Measurements from ENCODE around the gene SLC35C1. TPM values are rescaled to one million over a fixed set of nuclear protein-coding genes. Genes with fewer than 3 reads are reported as not detected.

Gene SLC35C1
- total RNA-seq, 4 donors from 2014 or later = under 0.01 to 12.7 (median 5.2) TPM

DNA sequence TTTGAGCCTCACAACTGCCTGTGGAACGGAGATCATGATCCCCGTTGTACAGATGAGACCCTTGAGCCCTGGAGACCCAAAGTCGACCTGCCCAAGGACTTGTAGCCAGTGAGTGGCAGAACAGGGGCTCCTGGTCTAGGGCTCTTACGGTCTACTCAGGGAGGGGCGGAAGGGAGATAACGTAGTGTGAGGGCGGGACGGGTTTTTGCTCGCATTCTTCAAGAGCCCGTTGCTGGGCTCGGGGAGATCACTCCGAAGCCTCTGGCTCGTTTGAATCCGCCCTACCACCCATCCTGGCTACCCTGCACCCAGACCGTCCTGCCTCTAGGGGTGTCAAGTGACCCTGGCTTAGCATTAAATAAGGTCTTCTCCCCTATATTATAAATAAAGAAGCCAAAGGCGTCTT, 43.0 kb downstream of the SLC35C1 start:
- intact Hi-C loops (cut with DNase I; ENCODE audit: low total_unique reads) = loop anchor here (5.0 kb wide), 1 partner anchor 69 kb away; the partner anchor contains the start of gene PEX16
- Histone ChIP-seq H3K36me3 (no peaks in the 10 kb centered on the region), H3K9me3 (no peaks in the 10 kb centered on the region), H3K27me3 (no peaks in the 10 kb centered on the region), H3K4me1 (peaks cover 16 to 17% of the 10 kb centered on the region in 2 donors), H3K4me3 (peak overlapping the region; percentile 91 to 97), H3K27ac (peak overlapping the region; percentile 89 to 96)
- TF ChIP-seq POLR2A (IDR thresholded peaks at IDR 0.05) = no peak
- TF ChIP-seq, protein P1, sequence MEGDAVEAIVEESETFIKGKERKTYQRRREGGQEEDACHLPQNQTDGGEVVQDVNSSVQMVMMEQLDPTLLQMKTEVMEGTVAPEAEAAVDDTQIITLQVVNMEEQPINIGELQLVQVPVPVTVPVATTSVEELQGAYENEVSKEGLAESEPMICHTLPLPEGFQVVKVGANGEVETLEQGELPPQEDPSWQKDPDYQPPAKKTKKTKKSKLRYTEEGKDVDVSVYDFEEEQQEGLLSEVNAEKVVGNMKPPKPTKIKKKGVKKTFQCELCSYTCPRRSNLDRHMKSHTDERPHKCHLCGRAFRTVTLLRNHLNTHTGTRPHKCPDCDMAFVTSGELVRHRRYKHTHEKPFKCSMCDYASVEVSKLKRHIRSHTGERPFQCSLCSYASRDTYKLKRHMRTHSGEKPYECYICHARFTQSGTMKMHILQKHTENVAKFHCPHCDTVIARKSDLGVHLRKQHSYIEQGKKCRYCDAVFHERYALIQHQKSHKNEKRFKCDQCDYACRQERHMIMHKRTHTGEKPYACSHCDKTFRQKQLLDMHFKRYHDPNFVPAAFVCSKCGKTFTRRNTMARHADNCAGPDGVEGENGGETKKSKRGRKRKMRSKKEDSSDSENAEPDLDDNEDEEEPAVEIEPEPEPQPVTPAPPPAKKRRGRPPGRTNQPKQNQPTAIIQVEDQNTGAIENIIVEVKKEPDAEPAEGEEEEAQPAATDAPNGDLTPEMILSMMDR (IDR thresholded peaks at IDR 0.05) = peak in 1 of 4 experiments; percentile 7
- DNase-seq = peak in 1 of 2 donors; percentile 48

DNA sequence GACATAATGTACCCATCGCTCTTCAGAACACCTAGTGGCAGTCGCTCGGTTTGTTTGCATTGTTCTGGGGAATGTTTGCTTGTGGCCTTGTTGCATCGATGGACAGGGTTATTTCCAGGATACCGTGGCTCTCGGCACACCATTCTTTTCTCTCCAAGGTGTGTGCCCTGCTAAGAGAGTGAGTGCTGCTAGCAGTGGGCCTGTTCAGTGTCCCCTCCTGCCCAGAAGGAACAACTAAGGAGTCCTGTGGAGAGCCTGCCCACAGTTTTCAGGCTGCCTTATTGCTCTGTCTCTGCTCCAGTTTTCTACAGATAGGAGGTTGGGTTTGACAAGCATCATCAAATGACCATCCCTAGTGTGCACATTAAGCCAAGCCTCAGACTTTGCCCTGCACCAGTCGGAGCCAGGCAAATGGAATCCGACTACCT, 43.7 kb downstream of the SLC35C1 start:
- Histone ChIP-seq H3K4me1 (peaks cover 17% of the 10 kb centered on the region in 2 donors), H3K27me3 (no peaks in the 10 kb centered on the region), H3K36me3 (no peaks in the 10 kb centered on the region), H3K9me3 (no peaks in the 10 kb centered on the region), H3K27ac (peak overlapping the region; percentile 89 to 96), H3K4me3 (peak overlapping the region; percentile 91 to 97)
- TF ChIP-seq, protein P1 (IDR thresholded peaks at IDR 0.05) = no peak
- TF ChIP-seq POLR2A (IDR thresholded peaks at IDR 0.05) = no peak
- intact Hi-C loops (cut with DNase I; ENCODE audit: low total_unique reads) = loop anchor here (5.0 kb wide), 1 partner anchor 69 kb away; the partner anchor contains the start of gene PEX16
- no peak for DNase-seq

DNA sequence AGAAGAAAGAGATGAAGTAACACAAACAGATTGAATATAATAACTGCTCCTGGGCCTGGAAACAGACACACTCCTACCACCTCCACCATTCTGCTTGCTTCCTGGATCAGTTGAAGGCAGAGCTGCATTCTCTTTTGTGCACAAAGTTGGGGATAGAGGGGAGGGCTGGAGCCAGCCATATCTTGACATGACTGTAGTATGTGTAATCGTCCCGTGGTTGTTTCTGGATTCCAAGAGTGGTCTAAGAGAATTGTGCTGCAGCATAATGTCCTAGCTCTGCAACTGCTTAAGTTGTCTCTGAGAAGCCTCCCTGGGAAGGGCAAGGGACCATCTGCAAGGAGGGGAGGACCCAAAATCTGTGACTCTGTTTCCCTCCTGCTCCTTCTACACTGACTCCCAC, 45.5 kb downstream of the SLC35C1 start:
- H3K4me1 ChIP-seq = peaks cover 24 to 25% of the 10 kb centered on the region in 2 donors

DNA sequence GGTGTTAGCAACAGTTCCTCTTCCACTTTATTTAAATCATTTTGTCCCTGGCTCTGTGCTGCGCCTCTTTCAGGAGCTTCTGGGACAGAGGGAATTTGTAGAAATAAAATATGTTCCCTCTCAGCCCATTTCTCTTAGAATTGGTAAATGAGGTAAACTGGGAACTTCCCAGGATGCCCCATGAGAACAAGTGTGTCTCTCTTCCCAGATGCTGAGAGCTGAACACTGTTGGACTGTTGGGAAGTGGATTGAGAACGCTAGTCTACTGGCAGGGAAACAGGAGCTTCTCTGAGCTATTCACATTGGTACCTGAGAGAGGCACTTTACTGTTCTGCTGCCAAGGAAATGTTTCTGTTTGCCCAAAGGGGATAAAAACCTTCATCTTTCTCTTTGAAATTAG, 46.3 kb downstream of the SLC35C1 start:
- intact Hi-C loops (cut with DNase I; ENCODE audit: low total_unique reads) = no loop called here
- Histone ChIP-seq H3K27ac (peak overlapping the region; percentile 3 to 9), H3K4me1 (peaks cover 21 to 33% of the 10 kb centered on the region in 2 donors), H3K4me3 (no peak overlapping the region), H3K9me3 (no peaks in the 10 kb centered on the region), H3K27me3 (no peaks in the 10 kb centered on the region), H3K36me3 (no peaks in the 10 kb centered on the region)
- TF ChIP-seq, protein P1 (IDR thresholded peaks at IDR 0.05) = no peak
- TF ChIP-seq POLR2A (IDR thresholded peaks at IDR 0.05) = no peak
- DNase-seq = no peak

More for the DNA sequence above, 45.5 kb downstream of the SLC35C1 start:
- Histone ChIP-seq H3K4me3 (no peak overlapping the region), H3K36me3 (no peaks in the 10 kb centered on the region), H3K27ac (no peak overlapping the region), H3K27me3 (no peaks in the 10 kb centered on the region), H3K9me3 (no peaks in the 10 kb centered on the region)
- no peak for DNase-seq
- TF ChIP-seq, protein P1 (IDR thresholded peaks at IDR 0.05) = no peak
- TF ChIP-seq POLR2A (IDR thresholded peaks at IDR 0.05) = no peak
- intact Hi-C loops (cut with DNase I; ENCODE audit: low total_unique reads) = no loop called here

DNA sequence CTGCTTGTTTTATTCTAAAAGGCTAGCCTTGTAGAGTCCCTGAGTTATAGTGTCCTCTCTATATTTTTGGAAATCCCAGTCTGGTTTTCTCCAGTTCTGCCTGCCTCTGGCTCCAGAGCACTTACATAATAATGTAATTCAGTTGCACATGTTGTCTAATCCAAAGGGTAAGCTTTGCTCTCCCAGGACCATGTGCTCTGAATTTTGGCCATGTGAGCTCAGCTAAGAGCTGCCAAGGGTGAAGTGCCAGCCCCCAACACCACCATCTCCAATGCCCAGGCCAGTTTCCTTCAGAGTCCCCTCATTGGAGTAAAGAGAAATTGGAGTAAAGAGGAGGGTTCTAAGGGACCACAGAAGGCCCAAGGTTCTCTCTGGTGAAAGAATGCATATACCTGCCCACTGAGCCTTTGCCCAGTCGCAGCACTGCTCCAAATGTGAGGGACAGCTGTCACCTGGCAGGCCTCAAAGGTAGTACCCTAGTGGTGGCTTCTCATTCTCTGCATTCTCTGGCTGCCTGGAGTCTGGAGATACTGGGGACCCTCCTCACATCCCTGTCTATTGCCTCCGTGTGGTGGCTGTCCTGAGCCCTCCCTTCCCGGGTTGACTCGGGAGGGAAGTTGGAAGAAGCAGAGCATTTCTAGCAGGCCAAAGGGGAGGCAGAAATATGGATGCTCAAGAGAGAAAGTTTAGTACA, 47.2 kb downstream of the SLC35C1 start:
- Histone ChIP-seq H3K4me3 (no peak overlapping the region), H3K27me3 (no peaks in the 10 kb centered on the region), H3K4me1 (peaks cover 18 to 39% of the 10 kb centered on the region in 2 donors), H3K36me3 (no peaks in the 10 kb centered on the region), H3K9me3 (no peaks in the 10 kb centered on the region), H3K27ac (peak overlapping the region in 1 of 2 donors; percentile 41)
- intact Hi-C loops (cut with DNase I; ENCODE audit: low total_unique reads) = no loop called here
- TF ChIP-seq, protein P1 (IDR thresholded peaks at IDR 0.05) = no peak
- no peak for TF ChIP-seq POLR2A (IDR thresholded peaks at IDR 0.05)
- DNase-seq = no peak

All from uterus (tissue), 4 donors.